Activated CD4-positive, alpha-beta T cell treated with anti-CD3 and anti-CD28 coated beads for 36 hours (primary cell): ENCODE measurements around the gene NARF. TPM values are rescaled to one million over a fixed set of nuclear protein-coding genes. Genes with fewer than 3 reads are reported as not detected.

ENCODE experiments used
- ATAC-seq: fragments of 200-7000 bp; cut with Tn5 transposase; one replicate; pipeline ENCODE4 v1.10.0; 2021; ENCODE audit warnings: mild to moderate bottlenecking, moderate library complexity
- CTCF ChIA-PET: fragments of 350-600 bp; sonication (Branson Sonifier 250); formaldehyde crosslinking; loops from one replicate; lab custom pipeline; 2021; ENCODE audit warnings: antibody characterized with exemption; lab: Charles Lee
- POLR2A ChIA-PET: fragments of 350-600 bp; sonication (Branson Sonifier 250); formaldehyde crosslinking; loops from one replicate; lab custom pipeline; 2021; ENCODE audit warnings: antibody characterized with exemption, inconsistent platforms; lab: Charles Lee
- DNase-seq: peaks from one replicate; pipeline ENCODE4 v3.0.0-alpha.2; 2020
- H3K27ac Mint-ChIP-seq: one replicate; pipeline ENCODE4 v1.8.0; 2021; ENCODE audit warnings: mixed read lengths
- H3K27me3 Mint-ChIP-seq: one replicate; pipeline ENCODE4 v1.8.0; 2021; ENCODE audit warnings: mixed read lengths
- H3K36me3 Mint-ChIP-seq: one replicate; pipeline ENCODE4 v1.8.0; 2021; ENCODE audit warnings: low read depth, mixed read lengths
- H3K4me1 Mint-ChIP-seq: one replicate; pipeline ENCODE4 v1.8.0; 2021; ENCODE audit warnings: mixed read lengths
- H3K4me3 Mint-ChIP-seq: one replicate; pipeline ENCODE4 v1.8.0; 2021; ENCODE audit warnings: mild to moderate bottlenecking, moderate library complexity, mixed read lengths
- H3K9me3 Mint-ChIP-seq: one replicate; pipeline ENCODE4 v1.8.0; 2021; ENCODE audit warnings: low read depth, mixed read lengths
- intact Hi-C, 2 experiments: fragments of 100-400 bp; cut with DNase I in 1 of 2; cut with micrococcal nuclease in 1 of 2; formaldehyde crosslinking; loops; one replicate each; pipeline versions ENCODE4 v1.14.2 to v1.15.1; 2022 to 2024; cut with DNase I, micrococcal nuclease
- total RNA-seq, 2 experiments: library from RNA; stranded (reverse); gene quantifications; one replicate each; pipeline ENCODE4 v1.2.3, GENCODE V29; 2021

Gene NARF
- total RNA-seq, 2 experiments from 2014 or later = 65.4 to 85.9 TPM

DNA sequence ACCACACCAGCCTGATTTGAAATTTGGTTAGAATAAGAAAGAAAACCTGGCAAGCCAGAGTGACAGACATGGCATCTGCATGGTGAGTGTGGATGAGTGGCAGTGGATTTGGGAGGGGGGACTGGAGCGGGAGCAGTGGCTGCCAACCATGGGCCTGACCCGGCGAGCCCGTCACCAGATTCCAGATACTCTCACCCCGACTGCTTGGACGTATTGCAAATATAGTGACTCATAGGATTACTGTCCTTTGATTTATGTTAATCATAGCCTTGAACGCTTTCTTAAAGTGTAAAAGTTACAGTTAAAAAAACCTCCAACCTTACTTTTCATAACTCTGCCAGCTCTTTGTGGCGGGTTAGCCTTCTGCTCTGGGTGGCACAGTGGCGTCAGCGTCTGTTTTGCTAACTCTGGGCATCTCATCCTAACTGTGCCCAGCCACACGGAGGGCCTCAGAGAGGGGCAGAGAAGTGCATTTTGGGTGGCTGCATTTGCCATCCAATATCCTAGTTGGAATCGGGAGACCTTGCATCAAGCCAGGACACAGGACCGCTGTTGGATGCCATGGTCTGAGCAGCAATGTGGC is 34.2 kb downstream of the NARF start:
- intact Hi-C loops = loop anchor here in 1 of 2 experiments (5.0 kb wide), 1 partner anchor 60 kb away; no protein-coding TSS in a partner anchor
- ChIA-PET CTCF (interaction anchor here (0.6 to 1.2 kb wide), 5 partner anchors 34 to 193 kb away, joined by 3 to 4 read pairs (median 4); no protein-coding TSS in a partner anchor), POLR2A (interaction anchor here (0.6 kb wide), 1 partner anchor 869 kb away, joined by 7 read pairs; no protein-coding TSS in a partner anchor)

DNA sequence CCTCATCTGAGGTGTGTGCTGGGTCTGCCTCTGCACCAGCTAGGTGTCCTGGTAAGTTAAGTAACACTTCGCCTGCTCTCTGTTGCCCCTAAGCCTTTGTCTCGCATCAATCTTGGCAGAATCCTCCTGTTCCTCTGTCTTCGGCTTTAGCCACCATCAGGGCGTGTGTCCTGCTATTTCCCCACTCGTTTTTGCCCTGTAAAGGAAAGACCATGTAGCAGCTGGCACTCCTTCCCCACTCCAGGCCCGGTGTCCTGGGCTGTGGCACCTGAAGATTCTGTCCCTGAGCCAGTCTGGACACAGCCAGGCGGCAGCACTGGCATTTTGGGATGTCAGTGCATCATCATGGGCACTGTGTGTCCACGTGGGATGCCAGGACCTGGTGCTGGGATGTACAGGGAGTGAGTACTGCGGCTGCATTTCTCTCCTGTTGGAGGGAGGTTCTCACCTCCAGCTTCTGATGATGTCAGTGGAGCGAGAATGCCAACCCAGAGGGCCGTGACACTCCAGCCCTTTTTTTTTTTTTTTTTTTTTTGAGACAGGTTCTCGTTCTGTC is 34.8 kb downstream of the NARF start:
- Mint-ChIP-seq H3K4me1 (peaks cover 11% of the 10 kb centered on the region), H3K27ac (no peak overlapping the region), H3K4me3 (no peak overlapping the region), H3K27me3 (no peaks in the 10 kb centered on the region), H3K36me3 (peaks cover 2% of the 10 kb centered on the region), H3K9me3 (no peaks in the 10 kb centered on the region)
- CTCF ChIA-PET = interaction anchor here (0.7 to 1.2 kb wide), 3 partner anchors 19 to 54 kb away, joined by 4 read pairs; no protein-coding TSS in a partner anchor
- intact Hi-C loops = loop anchor here in 1 of 2 experiments (5.0 kb wide), 1 partner anchor 59 kb away; no protein-coding TSS in a partner anchor
- POLR2A ChIA-PET = interaction anchor here (0.8 kb wide), 1 partner anchor 127 kb away, joined by 3 read pairs; no protein-coding TSS in a partner anchor
- ATAC-seq (no peak), DNase-seq (no peak)

More for the DNA sequence above, 34.2 kb downstream of the NARF start:
- Mint-ChIP-seq H3K36me3 (peaks cover 6% of the 10 kb centered on the region), H3K9me3 (no peaks in the 10 kb centered on the region), H3K4me1 (peaks cover 7% of the 10 kb centered on the region), H3K4me3 (no peak overlapping the region), H3K27ac (no peak overlapping the region), H3K27me3 (no peaks in the 10 kb centered on the region)
- DNase-seq (no peak), ATAC-seq (no peak)

DNA sequence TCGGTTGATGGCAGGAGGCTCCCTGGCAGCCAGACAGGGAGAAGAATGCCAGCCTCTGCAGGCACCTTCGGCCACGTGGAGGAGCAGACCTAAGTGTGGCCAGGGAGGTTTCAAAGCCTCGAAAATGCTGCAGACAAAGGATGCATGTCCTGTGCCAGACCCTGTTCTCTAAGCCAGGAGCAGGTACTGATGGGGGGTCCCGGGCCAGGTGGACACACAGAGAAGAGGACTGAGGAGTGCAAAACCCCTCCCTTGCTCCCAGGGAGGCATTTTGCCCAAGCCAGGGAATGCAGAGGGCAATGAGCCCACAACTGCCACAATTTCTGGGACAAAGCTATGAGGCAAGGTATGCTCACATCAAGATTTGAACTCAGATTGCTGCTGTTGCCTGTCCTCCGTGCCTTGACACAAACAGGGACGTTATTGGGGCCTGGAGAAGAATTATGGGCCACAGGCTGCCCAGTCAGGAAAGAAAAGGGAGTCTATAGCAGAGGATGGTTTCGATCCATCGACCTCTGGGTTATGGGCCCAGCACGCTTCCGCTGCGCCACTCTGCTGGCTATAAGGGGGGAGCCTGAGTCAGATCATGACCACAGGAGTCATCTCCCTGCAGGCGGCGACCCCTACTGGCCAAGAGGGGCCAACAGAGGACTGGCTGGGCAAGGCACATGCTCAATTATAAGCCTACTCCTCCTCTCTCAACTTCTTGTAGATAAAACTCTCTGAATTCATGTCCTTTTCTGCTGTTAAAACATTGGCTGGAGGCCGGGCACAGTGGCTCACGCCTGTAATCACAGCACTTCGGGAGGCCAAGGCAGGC is 35.9 kb downstream of the NARF start:
- Mint-ChIP-seq H3K4me3 (peak overlapping the region; percentile 60), H3K36me3 (no peaks in the 10 kb centered on the region), H3K9me3 (no peaks in the 10 kb centered on the region), H3K27ac (peak overlapping the region; percentile 76), H3K27me3 (no peaks in the 10 kb centered on the region), H3K4me1 (peaks cover 14% of the 10 kb centered on the region)
- ATAC-seq = peak; percentile 80
- intact Hi-C loops = loop anchor here (1.0 to 5.0 kb wide), 6 partner anchors 36 to 462 kb away; partner anchors contain the start of genes CYBC1 (in 1 of the 2), NARF (in 1 of the 2) and RAC3 (in 1 of the 2)
- ChIA-PET POLR2A (interaction anchor here (0.6 to 0.8 kb wide), 2 partner anchors 11 to 126 kb away, joined by 3 to 6 read pairs; no protein-coding TSS in a partner anchor), CTCF (interaction anchor here (0.6 to 2.3 kb wide), 6 partner anchors 21 to 978 kb away, joined by 3 to 7 read pairs (median 3); no protein-coding TSS in a partner anchor)
- peak; percentile 93 for DNase-seq

DNA sequence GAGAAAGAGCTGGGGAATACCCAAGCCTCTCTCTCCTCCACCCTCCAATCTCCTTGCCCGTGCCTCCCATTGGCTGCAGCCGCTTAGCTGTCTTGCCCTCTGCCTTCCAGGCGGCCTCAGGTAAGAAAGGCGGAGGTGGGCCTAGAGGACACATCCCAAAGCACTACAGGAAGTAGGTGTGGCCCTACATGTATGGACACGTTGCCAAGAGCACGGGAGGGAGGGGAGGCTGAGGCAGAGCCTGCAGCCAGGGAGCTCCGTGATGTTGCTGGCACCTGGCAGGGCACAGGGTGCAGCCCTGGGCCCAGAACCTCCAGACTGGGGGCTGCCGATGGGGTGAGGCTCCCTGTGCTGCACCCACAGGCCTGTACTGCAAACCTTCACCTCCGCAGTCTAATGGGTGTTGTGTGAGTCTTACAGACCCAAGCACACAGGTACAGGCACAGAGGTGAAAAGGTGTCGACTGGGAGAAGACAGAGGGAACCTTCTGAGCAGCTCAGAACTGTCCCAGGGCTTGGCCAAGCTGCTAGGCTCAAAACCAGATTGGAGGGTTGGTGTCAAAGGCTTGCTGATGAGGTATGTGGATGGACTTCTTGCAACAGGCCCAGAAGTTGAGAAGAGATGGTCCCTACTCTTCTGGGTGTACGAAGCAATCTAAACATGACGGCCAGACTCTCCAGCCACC is 37.4 kb downstream of the NARF start:
- ATAC-seq = no peak
- peak overlapping the region; percentile 76 for H3K4me3 Mint-ChIP-seq
- CTCF ChIA-PET = interaction anchor here (0.6 to 2.3 kb wide), 8 partner anchors 10 to 152 kb away, joined by 3 to 7 read pairs (median 3); partner anchors contain the start of gene FOXK2
- no peaks in the 10 kb centered on the region for H3K9me3 Mint-ChIP-seq
- POLR2A ChIA-PET = interaction anchor here (0.6 to 1.1 kb wide), 2 partner anchors 23 to 77 kb away, joined by 3 to 4 read pairs; no protein-coding TSS in a partner anchor
- H3K36me3 Mint-ChIP-seq = no peaks in the 10 kb centered on the region
- H3K27ac Mint-ChIP-seq = no peak overlapping the region
- peaks cover 14% of the 10 kb centered on the region for H3K4me1 Mint-ChIP-seq
- no peaks in the 10 kb centered on the region for H3K27me3 Mint-ChIP-seq
- intact Hi-C loops = loop anchor here in 1 of 2 experiments (2.0 to 5.0 kb wide), 2 partner anchors 464 to 625 kb away; partner anchors contain the start of genes ARHGDIA and RAC3
- DNase-seq = no peak

DNA sequence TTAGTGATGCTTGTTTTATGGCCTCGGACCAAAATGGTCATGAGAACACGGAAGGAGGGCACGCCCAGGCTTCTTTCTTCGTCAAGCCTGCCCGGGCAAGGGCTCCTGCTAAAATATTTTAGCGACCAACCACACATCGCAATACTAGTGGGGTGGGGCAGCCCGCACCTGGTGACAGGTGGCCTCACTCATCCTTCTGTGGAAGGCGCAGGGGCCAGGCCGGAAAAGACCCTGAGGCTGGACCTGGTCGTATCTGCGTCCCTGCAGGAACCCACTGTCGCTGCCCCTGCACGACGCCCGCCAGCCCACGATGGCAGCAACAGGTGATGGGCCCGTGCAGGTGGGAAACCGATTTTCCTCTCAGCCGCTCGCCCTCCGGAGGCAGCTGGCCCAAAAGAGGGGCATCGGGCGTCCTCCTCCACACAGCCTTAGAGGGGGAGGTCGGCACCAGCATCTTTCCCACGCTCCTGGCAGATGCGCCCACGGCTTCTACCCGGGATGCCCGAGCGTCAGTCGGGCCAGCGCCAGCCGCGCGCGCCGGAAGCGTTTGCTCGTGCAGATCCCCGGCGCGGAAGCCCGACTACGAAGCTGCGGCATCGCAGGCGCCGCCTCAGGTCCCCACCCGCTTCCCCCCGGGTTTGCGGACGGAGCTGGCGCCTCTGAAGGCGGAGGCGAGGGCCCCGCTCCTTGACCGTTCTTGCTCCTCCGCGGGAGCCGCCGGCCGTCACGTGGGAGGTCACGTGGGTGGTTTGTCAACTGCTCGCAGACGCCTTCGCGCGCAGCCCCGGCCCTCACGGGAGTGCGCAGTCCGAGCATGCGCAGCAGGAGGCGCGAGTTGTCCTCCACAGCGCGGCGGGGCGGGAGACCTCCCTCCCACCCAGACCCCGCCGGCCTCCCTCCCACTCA is 38.2 kb downstream of the NARF start:
- ChIA-PET CTCF (interaction anchor here (0.6 to 1.2 kb wide), 5 partner anchors 9 to 96 kb away, joined by 3 to 4 read pairs (median 3); no protein-coding TSS in a partner anchor), POLR2A (no interaction called here)
- intact Hi-C loops = loop anchor here (1.0 to 5.0 kb wide), 7 partner anchors 10 to 626 kb away; partner anchors contain the start of genes FOXK2 (in 2 of the 2), ARHGDIA (in 1 of the 2), HEXD (in 1 of the 2) and NARF (in 1 of the 2)
- Mint-ChIP-seq H3K4me1 (peaks cover 14% of the 10 kb centered on the region), H3K4me3 (peak overlapping the region; percentile 76), H3K36me3 (no peaks in the 10 kb centered on the region), H3K27ac (peak overlapping the region; percentile 70), H3K9me3 (no peaks in the 10 kb centered on the region), H3K27me3 (no peaks in the 10 kb centered on the region)
- ATAC-seq (peak; percentile 70), DNase-seq (peak; percentile 95)

DNA sequence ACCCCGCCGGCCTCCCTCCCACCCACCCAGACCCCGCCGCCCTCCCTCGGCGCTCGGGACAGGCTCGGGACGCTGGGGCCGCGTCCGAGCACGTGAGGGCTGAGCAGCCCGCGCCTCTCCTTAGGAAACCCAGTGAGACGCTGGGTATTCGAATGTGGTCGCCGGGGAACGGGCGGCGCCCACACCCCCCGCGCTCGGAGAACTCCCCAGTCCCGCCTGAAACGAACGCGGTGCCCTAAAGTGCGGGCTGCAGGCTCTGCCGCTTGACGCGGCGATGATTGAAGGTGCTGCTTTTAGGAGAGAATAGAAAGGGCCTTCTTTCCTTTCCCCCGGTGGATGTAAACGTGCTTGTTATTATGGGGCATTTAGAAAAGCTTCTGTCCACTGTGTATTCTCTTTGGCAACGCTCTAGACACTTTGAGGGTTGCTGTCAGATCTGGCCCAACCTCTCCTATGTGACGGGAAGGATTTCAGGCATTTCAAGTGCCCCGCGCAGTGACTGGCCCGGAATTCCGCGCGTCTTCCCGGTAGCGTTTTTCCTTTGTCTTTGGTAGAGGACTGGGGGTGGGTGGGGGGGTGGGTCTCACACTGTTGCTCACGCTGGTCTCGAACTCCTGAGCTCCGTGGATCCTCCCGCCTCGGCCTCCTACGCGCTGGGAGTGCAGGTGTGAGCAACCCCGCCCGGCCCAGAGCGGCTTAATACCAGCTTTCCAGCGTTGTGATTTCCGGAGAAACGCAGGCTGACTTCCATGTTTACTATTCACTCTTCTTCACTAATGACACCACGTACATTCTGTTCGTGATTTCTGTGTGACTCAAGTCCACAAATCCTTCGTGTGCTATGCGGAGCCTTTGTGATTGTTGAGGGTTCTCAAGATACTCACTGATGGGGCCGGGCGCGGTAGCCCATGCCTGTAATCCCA is 39.2 kb downstream of the NARF start:
- H3K9me3 Mint-ChIP-seq = no peaks in the 10 kb centered on the region
- POLR2A ChIA-PET = interaction anchor here (0.9 kb wide), 1 partner anchor 21 kb away, joined by 3 read pairs; the partner anchor contains the start of gene FOXK2
- CTCF ChIA-PET = interaction anchor here (0.6 to 1.0 kb wide), 2 partner anchors 9 to 97 kb away, joined by 3 to 4 read pairs; no protein-coding TSS in a partner anchor
- ATAC-seq = peak; percentile 16
- H3K27ac Mint-ChIP-seq = peak overlapping the region; percentile 83
- H3K36me3 Mint-ChIP-seq = no peaks in the 10 kb centered on the region
- peaks cover 14% of the 10 kb centered on the region for H3K4me1 Mint-ChIP-seq
- peak; percentile 66 for DNase-seq
- intact Hi-C loops = loop anchor here (1.0 to 5.0 kb wide), 7 partner anchors 9 to 627 kb away; partner anchors contain the start of genes FOXK2 (in 2 of the 2), ARHGDIA (in 1 of the 2), HEXD (in 1 of the 2) and NARF (in 1 of the 2)
- H3K27me3 Mint-ChIP-seq = no peaks in the 10 kb centered on the region
- peak overlapping the region; percentile 76 for H3K4me3 Mint-ChIP-seq

DNA sequence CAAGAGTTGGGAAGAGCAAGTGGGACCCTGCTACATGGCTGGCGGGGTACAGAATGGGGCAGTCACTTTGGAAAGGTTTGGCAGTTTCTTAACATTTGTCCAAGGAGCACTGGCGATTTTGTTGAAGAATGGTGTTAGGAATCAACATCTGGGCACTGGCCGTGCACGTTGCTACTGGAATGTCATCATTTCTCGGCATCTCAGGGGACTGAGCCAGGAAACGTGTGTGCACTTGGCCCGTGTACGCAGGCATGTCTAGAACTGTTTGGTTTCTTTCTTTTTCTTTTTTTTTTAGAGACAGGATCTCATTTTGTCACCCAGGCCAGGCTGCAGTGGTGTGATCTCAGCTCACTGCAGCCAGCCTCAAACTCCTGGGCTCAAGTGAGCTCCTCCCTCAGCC is 43.7 kb downstream of the NARF start:
- no peak overlapping the region for H3K27ac Mint-ChIP-seq
- no peak overlapping the region for H3K4me3 Mint-ChIP-seq
- H3K36me3 Mint-ChIP-seq = no peaks in the 10 kb centered on the region
- no peaks in the 10 kb centered on the region for H3K9me3 Mint-ChIP-seq
- no peak for ATAC-seq
- H3K27me3 Mint-ChIP-seq = no peaks in the 10 kb centered on the region
- ChIA-PET POLR2A (no interaction called here), CTCF (interaction anchor here (1.4 kb wide), 1 partner anchor 52 kb away, joined by 3 read pairs; no protein-coding TSS in a partner anchor)
- H3K4me1 Mint-ChIP-seq = peaks cover 16% of the 10 kb centered on the region
- no peak for DNase-seq
- intact Hi-C loops = no loop called here

DNA sequence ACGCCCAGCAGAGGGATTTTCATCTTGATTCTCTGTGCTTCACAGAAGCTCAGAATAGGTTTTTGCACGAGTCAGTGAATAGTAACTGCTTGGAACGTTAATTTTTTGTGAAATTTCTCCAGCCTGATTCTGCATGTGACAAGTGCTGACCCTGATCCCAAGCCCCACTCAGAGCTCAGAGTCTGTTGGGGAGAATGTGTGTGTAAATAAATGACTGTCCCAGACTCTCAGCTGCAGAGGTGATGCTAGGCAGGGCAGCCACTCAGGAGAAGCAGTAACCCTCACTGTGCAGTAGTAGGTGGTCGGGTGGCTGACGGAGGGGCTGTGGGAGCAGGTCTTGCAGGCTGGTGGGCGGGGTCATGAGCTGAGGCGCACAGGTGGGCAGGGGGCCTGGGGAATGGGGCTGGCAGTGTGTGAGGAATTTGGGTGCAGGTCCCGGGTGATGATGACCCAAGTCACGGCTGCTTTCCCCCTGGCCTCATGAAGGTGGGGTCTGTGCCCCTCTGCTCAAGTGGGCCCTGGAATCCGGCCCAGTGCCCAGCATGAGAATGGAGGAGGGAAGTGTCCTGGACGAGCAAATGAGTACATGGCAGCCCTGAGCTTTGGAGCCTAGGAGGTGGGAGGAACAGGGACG is 44.7 kb downstream of the NARF start:
- Mint-ChIP-seq H3K27me3 (no peaks in the 10 kb centered on the region), H3K4me3 (no peak overlapping the region), H3K27ac (no peak overlapping the region), H3K9me3 (no peaks in the 10 kb centered on the region), H3K36me3 (no peaks in the 10 kb centered on the region), H3K4me1 (peaks cover 12% of the 10 kb centered on the region)
- ATAC-seq (no peak), DNase-seq (no peak)
- intact Hi-C loops = no loop called here
- POLR2A ChIA-PET = no interaction called here
- CTCF ChIA-PET = interaction anchor here (1.3 to 1.4 kb wide), 2 partner anchors 16 to 51 kb away, joined by 3 read pairs; no protein-coding TSS in a partner anchor
